ENCODE data around the gene RAB27B.

The RAB27B gene

GRCh38 chr18:54786206-54786605 is 42.1 kb upstream of the RAB27B start:
- TF ChIP-seq OSR1 (CRISPR knock-in tag; IDR thresholded peaks at IDR 0.05) (no peak), ARNTL (CRISPR knock-in tag; IDR thresholded peaks at IDR 0.05; ENCODE audit: borderline replicate concordance, low read depth) (no peak), ZNF70 (CRISPR knock-in tag; IDR thresholded peaks at IDR 0.05) (no peak), SNAI2 (CRISPR knock-in tag; IDR thresholded peaks at IDR 0.05) (no peak), PATZ1 (CRISPR knock-in tag; IDR thresholded peaks at IDR 0.05; ENCODE audit: borderline replicate concordance) (no peak), ZC3H10 (CRISPR knock-in tag; IDR thresholded peaks at IDR 0.05) (no peak), TSHZ2 (CRISPR knock-in tag; IDR thresholded peaks at IDR 0.05) (no peak), TCF4 (CRISPR knock-in tag; IDR thresholded peaks at IDR 0.05; ENCODE audit: borderline replicate concordance) (no peak), ESRRG (CRISPR knock-in tag; IDR thresholded peaks at IDR 0.05) (no peak), ZFP30 (CRISPR knock-in tag; IDR thresholded peaks at IDR 0.05) (no peak), PPARA (CRISPR knock-in tag; IDR thresholded peaks at IDR 0.05; ENCODE audit: borderline replicate concordance) (no peak)
- ATAC-seq: no peak

GRCh38 chr18:54787121-54787520 is 41.2 kb upstream of the RAB27B start:
- TF ChIP-seq PPARA (CRISPR knock-in tag; IDR thresholded peaks at IDR 0.05; ENCODE audit: borderline replicate concordance) (no peak), RARB (CRISPR knock-in tag; IDR thresholded peaks at IDR 0.05) (no peak), ZNF70 (CRISPR knock-in tag; IDR thresholded peaks at IDR 0.05) (no peak), ZFP3 (CRISPR knock-in tag; IDR thresholded peaks at IDR 0.05) (no peak), CSDC2 (CRISPR knock-in tag; IDR thresholded peaks at IDR 0.05) (no peak), GLIS3 (CRISPR knock-in tag; IDR thresholded peaks at IDR 0.05) (no peak), CREB5 (CRISPR knock-in tag; IDR thresholded peaks at IDR 0.05; ENCODE audit: low read depth) (no peak), OSR1 (CRISPR knock-in tag; IDR thresholded peaks at IDR 0.05) (no peak), TCF4 (CRISPR knock-in tag; IDR thresholded peaks at IDR 0.05; ENCODE audit: borderline replicate concordance) (no peak), CSRNP3 (CRISPR knock-in tag; IDR thresholded peaks at IDR 0.05) (no peak), TOX (CRISPR knock-in tag; IDR thresholded peaks at IDR 0.05; ENCODE audit: borderline replicate concordance) (no peak), BACH2 (CRISPR knock-in tag; IDR thresholded peaks at IDR 0.05; ENCODE audit: borderline replicate concordance) (no peak), ZC3H10 (CRISPR knock-in tag; IDR thresholded peaks at IDR 0.05) (no peak), ISL1 (CRISPR knock-in tag; IDR thresholded peaks at IDR 0.05) (no peak), ESRRG (CRISPR knock-in tag; IDR thresholded peaks at IDR 0.05) (no peak), ZFP30 (CRISPR knock-in tag; IDR thresholded peaks at IDR 0.05) (no peak), ARNTL (CRISPR knock-in tag; IDR thresholded peaks at IDR 0.05; ENCODE audit: borderline replicate concordance, low read depth) (no peak), ZNF8 (CRISPR knock-in tag; IDR thresholded peaks at IDR 0.05) (no peak), TSHZ2 (CRISPR knock-in tag; IDR thresholded peaks at IDR 0.05) (no peak)
- ATAC-seq: no peak; the same call in 2 of the 3 replicates

Measured in SK-N-SH treated with all-trans-retinoic acid at 6 μM for 48 hours (cell line).